OCI-LY3 (cell line): ENCODE data around the gene HNRNPA3.

ENCODE experiments used
- CTCF ChIP-seq: fragments of 200-600, 300-600 bp; sonication (generic); IDR thresholded peaks from 2 replicates; pipeline ENCODE4 v1.5.1; 2014; ENCODE audit warnings: antibody characterized with exemption, low read length, low read depth
- EZH2phosphoT487 ChIP-seq: fragments of 200-600 bp; shearing (Covaris generic); IDR thresholded peaks from 2 replicates; pipeline ENCODE4 v1.6.1; 2018; ENCODE audit warnings: antibody characterized with exemption, mixed run types, low read depth

- TF ChIP-seq EZH2phosphoT487 (no peak), CTCF (peak; percentile 43; the same call in 1 of the 2 replicates)
Measured at GRCh38 chr2:177195194-177195593, 17.4 kb upstream of the HNRNPA3 start.
